ENCODE data around the gene SF3A2.

DNA sequence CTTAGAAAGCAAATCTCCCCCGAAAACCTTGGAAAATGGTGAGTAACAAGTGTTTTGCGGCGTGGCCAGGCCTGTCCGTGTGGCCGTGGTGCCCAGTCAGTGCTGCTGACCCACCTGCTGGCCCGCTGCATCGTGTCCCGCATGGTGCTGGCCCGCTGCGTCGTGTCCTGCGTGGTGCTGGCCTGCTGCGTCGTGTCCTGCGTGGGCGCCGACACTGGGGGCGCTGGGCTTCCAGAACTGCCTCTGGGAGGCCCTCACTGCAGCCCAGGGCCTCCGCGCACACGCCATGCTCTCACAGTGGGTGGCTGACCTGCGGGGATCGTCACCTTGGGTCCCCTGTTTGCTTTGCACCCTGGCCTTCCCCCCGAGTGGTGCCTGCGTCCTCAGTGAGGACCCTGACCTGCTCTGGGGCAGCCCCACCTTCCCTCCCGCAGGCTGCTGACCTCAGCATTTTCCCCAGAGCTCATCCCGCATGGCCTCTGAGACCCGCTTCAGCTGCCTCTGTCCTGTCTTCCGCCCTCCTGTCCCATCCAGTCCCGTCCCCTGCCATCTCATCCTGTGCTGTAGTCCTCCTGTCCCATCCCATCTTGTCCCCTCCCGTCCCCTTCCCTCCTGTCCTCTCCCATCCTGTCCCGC is 11.1 kb upstream of the SF3A2 start:
- TF ChIP-seq, protein P1, sequence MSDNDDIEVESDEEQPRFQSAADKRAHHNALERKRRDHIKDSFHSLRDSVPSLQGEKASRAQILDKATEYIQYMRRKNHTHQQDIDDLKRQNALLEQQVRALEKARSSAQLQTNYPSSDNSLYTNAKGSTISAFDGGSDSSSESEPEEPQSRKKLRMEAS (IDR thresholded peaks at IDR 0.05; ENCODE audit: low read depth, low read length), result 0 out of 2 replicates have a peak, but pooled peaks have one; percentile 8
- TF ChIP-seq, protein P2, sequence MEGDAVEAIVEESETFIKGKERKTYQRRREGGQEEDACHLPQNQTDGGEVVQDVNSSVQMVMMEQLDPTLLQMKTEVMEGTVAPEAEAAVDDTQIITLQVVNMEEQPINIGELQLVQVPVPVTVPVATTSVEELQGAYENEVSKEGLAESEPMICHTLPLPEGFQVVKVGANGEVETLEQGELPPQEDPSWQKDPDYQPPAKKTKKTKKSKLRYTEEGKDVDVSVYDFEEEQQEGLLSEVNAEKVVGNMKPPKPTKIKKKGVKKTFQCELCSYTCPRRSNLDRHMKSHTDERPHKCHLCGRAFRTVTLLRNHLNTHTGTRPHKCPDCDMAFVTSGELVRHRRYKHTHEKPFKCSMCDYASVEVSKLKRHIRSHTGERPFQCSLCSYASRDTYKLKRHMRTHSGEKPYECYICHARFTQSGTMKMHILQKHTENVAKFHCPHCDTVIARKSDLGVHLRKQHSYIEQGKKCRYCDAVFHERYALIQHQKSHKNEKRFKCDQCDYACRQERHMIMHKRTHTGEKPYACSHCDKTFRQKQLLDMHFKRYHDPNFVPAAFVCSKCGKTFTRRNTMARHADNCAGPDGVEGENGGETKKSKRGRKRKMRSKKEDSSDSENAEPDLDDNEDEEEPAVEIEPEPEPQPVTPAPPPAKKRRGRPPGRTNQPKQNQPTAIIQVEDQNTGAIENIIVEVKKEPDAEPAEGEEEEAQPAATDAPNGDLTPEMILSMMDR (IDR thresholded peaks at IDR 0.05; ENCODE audit: low read depth, low read length), result no peak
- TF ChIP-seq POLR2A (IDR thresholded peaks at IDR 0.05; ENCODE audit: extremely low read depth, insufficient read length) (no peak), MYC (IDR thresholded peaks at IDR 0.05; ENCODE audit: low read depth, low read length) (no peak)
